HG02852 (cell line): ENCODE results near the gene SYT14.
"Not testable (repeated sequence)": the region's sequence is repeated elsewhere in the genome, so short reads cannot be mapped to it uniquely, and the experiment has no call there.

Source experiments
- ATAC-seq: cut with Tn5 transposase; IDR thresholded peaks from one replicate; pipeline ENCODE4 v1.9.1; 2021; ENCODE audit warnings: mild to moderate bottlenecking, moderate library complexity; ENCODE audit not compliant: unreplicated experiment

The SYT14 gene

GRCh38 chr1:209937996-209938959 lies at the start of gene SYT14:
SYT14 (plus strand) TSS chr1:209938217; CDS start chr1:209938265, 48 bp downstream.
- no peak for ATAC-seq

- not testable (repeated sequence) for ATAC-seq
These were observed 49.5 kb upstream of the SYT14 start for GRCh38 chr1:209888291-209889076.

DNA sequence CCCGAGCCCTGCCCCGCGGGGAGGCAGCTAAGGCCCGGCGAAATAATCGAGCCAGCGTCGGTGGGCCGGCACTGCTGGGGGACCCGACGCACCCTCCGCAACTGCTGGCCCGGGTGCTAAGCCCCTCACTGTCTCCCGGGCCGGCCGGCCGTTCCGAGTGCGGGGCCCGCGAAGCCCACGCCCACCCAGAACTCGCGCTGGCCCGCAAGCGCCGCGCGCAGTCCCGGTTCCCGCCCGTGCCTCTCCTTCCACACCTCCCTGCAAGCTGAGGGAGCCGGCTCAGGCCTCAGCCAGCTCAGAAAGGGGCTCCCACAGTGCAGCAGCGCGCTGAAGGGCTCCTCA lies 49.0 kb upstream of the SYT14 start:
- no peak for ATAC-seq

- no peak for ATAC-seq
These were observed 47.2 kb upstream of the SYT14 start for GRCh38 chr1:209890641-209891330.

DNA sequence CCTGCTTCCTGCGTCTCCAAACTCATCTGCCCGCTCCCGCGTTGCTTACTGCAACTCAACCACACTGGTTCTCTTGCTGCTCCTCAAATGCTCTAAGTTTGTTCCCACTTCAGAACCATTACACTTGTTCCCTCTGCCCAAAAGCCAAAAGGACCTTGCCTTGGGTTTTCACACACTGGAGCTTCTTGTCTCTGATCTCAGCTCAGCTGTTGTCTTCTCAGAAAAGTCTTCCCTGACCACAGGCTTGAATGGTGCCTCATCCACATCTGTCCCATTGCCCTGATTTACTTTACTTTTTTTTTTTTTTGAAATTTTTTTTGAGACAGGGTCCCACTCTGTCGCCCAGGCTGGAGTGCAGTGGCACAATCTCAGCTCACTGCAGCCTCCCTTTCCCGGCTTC lies 44.3 kb upstream of the SYT14 start:
- ATAC-seq, result no peak

DNA sequence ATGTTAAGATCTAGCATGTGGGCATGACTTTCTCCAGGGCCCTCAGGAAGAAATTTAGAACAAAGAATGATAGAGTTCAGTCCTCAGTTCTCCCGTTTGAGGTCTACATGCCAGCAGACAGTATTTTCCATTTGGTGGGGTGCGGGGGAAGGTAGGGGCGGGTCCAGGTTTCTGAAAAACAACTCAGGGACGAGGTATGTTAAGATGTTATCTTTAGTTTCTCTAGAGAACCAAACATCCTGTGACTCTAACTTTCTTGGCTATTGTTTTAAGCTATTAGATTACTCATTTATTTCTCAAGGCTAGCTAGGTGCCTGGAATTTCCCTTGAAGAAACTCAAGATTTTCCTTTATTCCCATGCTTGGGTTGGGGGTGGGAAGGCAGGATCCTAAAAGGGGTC lies 42.3 kb upstream of the SYT14 start:
- no peak for ATAC-seq

DNA sequence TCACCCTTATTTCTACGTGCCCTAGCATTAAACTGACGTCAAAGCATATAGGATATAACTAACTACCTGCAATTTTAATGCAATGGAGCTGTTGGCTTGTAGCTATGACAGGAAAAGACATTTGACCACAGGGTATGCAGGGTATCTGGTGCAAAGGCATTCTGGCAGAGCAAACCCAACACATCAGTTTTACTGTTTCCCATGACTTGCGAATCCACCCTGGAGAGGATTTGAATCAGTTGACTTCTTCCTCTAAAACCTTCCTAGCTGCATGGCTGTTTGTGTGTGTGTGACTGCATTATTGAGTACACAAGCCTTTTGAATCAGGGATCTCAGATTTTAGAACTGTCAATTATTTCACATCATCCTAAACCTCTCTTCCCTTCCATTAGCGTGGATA lies 41.7 kb upstream of the SYT14 start:
- no peak for ATAC-seq

- ATAC-seq, result not testable (repeated sequence)
These were observed 39.7 kb upstream of the SYT14 start for GRCh38 chr1:209898271-209898670.

- ATAC-seq, result not testable (repeated sequence)
These were observed 39.2 kb upstream of the SYT14 start for GRCh38 chr1:209898851-209899250.

- no peak for ATAC-seq
These were observed 38.1 kb upstream of the SYT14 start for GRCh38 chr1:209899948-209900347.

- ATAC-seq, result no peak
These were observed 37.3 kb upstream of the SYT14 start for GRCh38 chr1:209900734-209901133.

DNA sequence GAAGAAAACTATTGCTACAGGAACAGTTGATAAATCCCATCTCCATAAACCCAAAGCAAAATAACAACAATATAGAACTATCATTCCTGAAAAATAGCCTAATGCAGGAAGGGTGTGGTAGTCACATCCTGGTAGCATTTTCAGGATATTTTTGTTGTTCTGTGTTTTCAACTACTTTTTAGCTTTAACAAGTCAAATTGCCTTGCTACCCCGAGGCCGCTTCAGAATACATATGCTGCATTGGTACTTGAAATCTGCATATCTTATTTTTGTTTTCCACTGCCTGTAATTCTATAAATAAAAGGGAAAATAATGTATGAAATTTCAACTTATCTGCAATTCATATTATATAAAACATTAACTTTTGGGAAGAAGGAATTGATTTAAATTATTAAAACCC lies 36.8 kb upstream of the SYT14 start:
- no peak for ATAC-seq

GRCh38 chr1:209904774-209905173 lies 33.2 kb upstream of the SYT14 start:
- not testable (repeated sequence) for ATAC-seq

- ATAC-seq, result no peak
These were observed 26.3 kb upstream of the SYT14 start for GRCh38 chr1:209911746-209912145.

DNA sequence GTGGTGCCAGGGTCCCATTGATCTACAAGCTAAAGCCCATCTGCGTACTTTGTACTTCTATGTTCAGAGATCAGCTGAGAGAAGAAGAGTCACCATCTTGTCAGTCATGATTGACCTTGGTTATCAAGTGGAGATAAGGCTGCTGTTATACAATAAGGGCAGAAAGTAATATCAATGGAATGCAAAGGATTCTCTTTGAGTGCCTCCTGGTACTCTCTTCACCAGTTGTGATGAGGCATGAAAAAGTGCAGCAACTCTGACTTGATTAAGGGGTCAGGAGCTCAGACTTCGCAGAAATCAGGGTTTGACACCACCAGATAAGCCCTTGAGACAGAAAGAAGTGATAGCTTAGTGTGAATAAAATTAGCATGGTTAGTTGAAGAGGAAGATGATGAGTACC lies 25.7 kb upstream of the SYT14 start:
- no peak for ATAC-seq

DNA sequence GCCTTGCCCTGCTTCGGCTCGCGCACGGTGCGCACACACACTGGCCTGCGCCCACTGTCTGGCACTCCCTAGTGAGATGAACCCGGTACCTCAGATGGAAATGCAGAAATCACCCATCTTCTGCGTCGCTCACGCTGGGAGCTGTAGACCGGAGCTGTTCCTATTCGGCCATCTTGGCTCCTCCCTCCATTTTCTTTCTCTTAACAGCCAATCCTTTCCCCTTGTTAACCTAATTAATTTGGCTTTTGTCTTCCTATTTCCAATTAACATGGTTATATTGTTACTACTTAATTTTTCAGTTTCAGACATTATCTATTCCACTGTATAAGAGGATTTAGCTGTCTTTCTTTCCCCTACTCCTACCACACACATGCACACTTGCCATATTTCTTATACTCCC lies 18.4 kb upstream of the SYT14 start:
- ATAC-seq, result not testable (repeated sequence)

DNA sequence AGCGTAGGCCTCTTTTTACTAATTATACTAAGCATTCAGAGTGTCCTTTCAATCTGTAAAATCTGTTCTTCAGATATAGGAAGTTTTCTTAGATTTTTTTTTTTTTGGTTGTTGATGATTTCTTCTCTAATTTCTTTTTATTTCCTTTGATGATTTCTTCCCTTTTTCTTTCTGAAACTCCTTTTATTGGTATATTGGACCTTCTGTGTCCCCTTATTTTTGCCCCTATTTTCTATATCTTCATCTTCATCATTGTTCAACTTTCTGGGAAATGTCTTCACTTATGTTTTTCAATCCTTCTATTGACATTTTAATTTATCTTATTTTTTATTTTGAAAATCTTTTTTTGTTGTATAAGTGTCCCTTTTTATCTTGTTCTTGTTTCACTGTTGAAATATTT lies 17.2 kb upstream of the SYT14 start:
- no peak for ATAC-seq

GRCh38 chr1:209924390-209924789 lies 13.6 kb upstream of the SYT14 start:
- ATAC-seq, result no peak

- ATAC-seq, result no peak
These were observed 12.0 kb upstream of the SYT14 start for GRCh38 chr1:209926045-209926444.

- no peak for ATAC-seq
These were observed 10.6 kb upstream of the SYT14 start for GRCh38 chr1:209927466-209927865.

DNA sequence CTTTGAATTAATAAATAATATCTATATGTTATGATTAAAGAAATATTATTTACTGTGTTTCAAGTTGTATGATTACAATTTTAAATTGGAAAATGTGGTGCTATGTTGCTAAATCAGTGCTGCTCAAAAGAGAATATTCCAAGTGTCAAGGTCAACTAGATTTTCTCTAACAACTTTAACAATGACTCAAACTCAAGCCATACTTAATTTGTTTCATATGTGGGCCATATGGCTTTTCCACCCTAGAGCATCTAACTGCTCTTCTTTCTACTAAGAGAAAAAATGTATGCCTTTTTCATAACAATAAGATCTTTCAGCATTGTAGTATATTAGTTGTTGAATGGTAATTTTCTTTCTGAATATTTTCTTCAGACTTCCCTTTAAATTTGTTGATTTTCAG lies 8.3 kb upstream of the SYT14 start:
- no peak for ATAC-seq
